ENCODE data around the gene GCA. TPM values are rescaled to one million over a fixed set of nuclear protein-coding genes. Genes with fewer than 3 reads are reported as not detected.

The GCA gene
- polyA plus RNA-seq, 1 experiment = 2.5 TPM

- H3K4me3 ChIP-seq (ENCODE audit: low read depth, low read length) = no peak overlapping the region
- POLR2A ChIA-PET = no interaction called here
- peaks cover 5% of the 10 kb centered on the region for H3K27me3 ChIP-seq (ENCODE audit: control insufficient read depth, insufficient read depth, low read length)
- CTCF ChIA-PET = no interaction called here
- no peak for DNase-seq (ENCODE audit: low read depth, low spot score)
- TF ChIP-seq CTCF (IDR thresholded peaks at IDR 0.05; ENCODE audit: low read depth, low read length) = no peak
- peaks cover 3% of the 10 kb centered on the region; the same call in 1 of the 2 replicates for H3K9me3 ChIP-seq (ENCODE audit: control insufficient read depth, insufficient read depth, low read length)
- no peak overlapping the region for H3K27ac ChIP-seq (ENCODE audit: low read depth, low read length)
Measured at GRCh38 chr2:162324953-162325352, 19.0 kb upstream of the GCA start.

- Histone ChIP-seq H3K27ac (ENCODE audit: low read depth, low read length) (no peak overlapping the region), H3K4me3 (ENCODE audit: low read depth, low read length) (no peak overlapping the region), H3K9me3 (ENCODE audit: control insufficient read depth, insufficient read depth, low read length) (peaks cover 3% of the 10 kb centered on the region; the same call in 1 of the 2 replicates), H3K27me3 (ENCODE audit: control insufficient read depth, insufficient read depth, low read length) (peaks cover 5% of the 10 kb centered on the region)
- TF ChIP-seq CTCF (IDR thresholded peaks at IDR 0.05; ENCODE audit: low read depth, low read length) = peak; percentile 55
- POLR2A ChIA-PET = no interaction called here
- CTCF ChIA-PET = interaction anchor here (0.6 to 1.0 kb wide), 6 partner anchors 9 to 1325 kb away, joined by 3 to 4 read pairs (median 3); no protein-coding TSS in a partner anchor
- DNase-seq (ENCODE audit: low read depth, low spot score) = no peak
Measured at GRCh38 chr2:162327134-162327769, 16.7 kb upstream of the GCA start.

DNA sequence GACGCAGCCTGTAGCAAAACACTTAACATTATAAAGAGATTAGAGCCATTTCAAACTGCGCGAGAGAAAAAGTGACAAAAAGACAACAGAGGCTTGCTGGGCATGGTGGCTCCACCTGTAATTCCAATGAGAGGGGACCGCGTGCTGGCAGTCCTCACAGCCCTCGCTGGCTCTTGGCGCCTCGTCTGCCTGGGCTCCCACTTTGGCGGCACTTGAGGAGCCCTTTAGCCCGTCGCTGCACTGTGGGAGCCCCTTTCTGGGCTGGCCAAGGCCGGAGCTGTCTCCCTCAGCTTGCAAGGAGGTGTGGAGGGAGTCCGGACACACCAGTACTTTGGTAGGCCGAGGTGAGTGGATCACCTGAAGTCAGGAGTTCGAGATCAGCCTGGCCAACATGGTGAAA, 16.1 kb upstream of the GCA start:
- Histone ChIP-seq H3K4me3 (ENCODE audit: low read depth, low read length) (no peak overlapping the region), H3K27me3 (ENCODE audit: control insufficient read depth, insufficient read depth, low read length) (peaks cover 5% of the 10 kb centered on the region), H3K9me3 (ENCODE audit: control insufficient read depth, insufficient read depth, low read length) (peaks cover 3% of the 10 kb centered on the region; the same call in 1 of the 2 replicates), H3K27ac (ENCODE audit: low read depth, low read length) (no peak overlapping the region)
- DNase-seq (ENCODE audit: low read depth, low spot score) = no peak
- no peak for TF ChIP-seq CTCF (IDR thresholded peaks at IDR 0.05; ENCODE audit: low read depth, low read length)
- ChIA-PET POLR2A (no interaction called here), CTCF (interaction anchor here (0.7 to 2.1 kb wide), 3 partner anchors 9 to 579 kb away, joined by 5 to 10 read pairs (median 9); partner anchors contain the start of gene IFIH1)

GRCh38 chr2:162328424-162329157, 15.3 kb upstream of the GCA start:
- Histone ChIP-seq H3K27ac (ENCODE audit: low read depth, low read length) (no peak overlapping the region), H3K9me3 (ENCODE audit: control insufficient read depth, insufficient read depth, low read length) (peaks cover 3% of the 10 kb centered on the region; the same call in 1 of the 2 replicates), H3K4me3 (ENCODE audit: low read depth, low read length) (no peak overlapping the region), H3K27me3 (ENCODE audit: control insufficient read depth, insufficient read depth, low read length) (peaks cover 5% of the 10 kb centered on the region)
- CTCF ChIA-PET = interaction anchor here (0.7 to 2.1 kb wide), 3 partner anchors 9 to 580 kb away, joined by 5 to 10 read pairs (median 9); partner anchors contain the start of gene IFIH1
- no peak for DNase-seq (ENCODE audit: low read depth, low spot score)
- POLR2A ChIA-PET = no interaction called here
- TF ChIP-seq CTCF (IDR thresholded peaks at IDR 0.05; ENCODE audit: low read depth, low read length) = no peak

- no peak for TF ChIP-seq CTCF (IDR thresholded peaks at IDR 0.05; ENCODE audit: low read depth, low read length)
- Histone ChIP-seq H3K27ac (ENCODE audit: low read depth, low read length) (no peak overlapping the region), H3K4me3 (ENCODE audit: low read depth, low read length) (no peak overlapping the region), H3K27me3 (ENCODE audit: control insufficient read depth, insufficient read depth, low read length) (no peaks in the 10 kb centered on the region), H3K9me3 (ENCODE audit: control insufficient read depth, insufficient read depth, low read length) (peaks cover 3% of the 10 kb centered on the region; the same call in 1 of the 2 replicates)
- CTCF ChIA-PET = no interaction called here
- POLR2A ChIA-PET = no interaction called here
- DNase-seq (ENCODE audit: low read depth, low spot score) = no peak
Measured at GRCh38 chr2:162330881-162331280, 13.1 kb upstream of the GCA start.

Measured in AG04450 (cell line).